Measurements from ENCODE around the gene PSTK. TPM values are rescaled to one million over a fixed set of nuclear protein-coding genes. Genes with fewer than 3 reads are reported as not detected.

PSTK gene
- total and polyA plus RNA-seq, 9 of the 15 experiments (the other 6 are each of a cell fraction or from before 2014, with no cell fraction given), result 13.2 to 49.7 (median 18.9) TPM

DNA sequence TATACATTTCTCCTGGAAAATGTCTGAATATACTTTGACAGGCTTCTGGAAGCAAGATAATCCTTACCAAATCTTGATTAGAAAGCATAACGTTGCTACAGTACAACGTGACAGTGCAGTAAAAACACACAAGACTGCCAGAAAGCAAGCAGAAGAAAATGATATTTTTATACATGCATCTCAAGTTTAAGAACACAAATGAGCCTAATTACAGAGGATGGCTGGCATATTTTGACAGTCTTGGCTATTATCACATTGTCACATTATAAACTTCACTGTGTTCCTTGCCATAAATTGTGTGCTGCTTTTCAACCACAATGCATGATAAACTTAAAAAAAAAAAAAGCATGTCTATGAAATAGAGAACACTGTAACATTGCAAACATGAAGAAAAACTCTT lies 24.1 kb downstream of the PSTK start:
- FAIRE-seq, result no peak
- no peak overlapping the region for H3K9ac ChIP-seq (ENCODE audit: insufficient read depth in 1 of 2, low read depth in 2 of 2, low read length in 2 of 2)
- no peak overlapping the region for H3K27ac ChIP-seq (ENCODE audit: extremely low read depth, low read depth, low read length)
- no TSS peak for BruUV-seq (replicated peaks)
- TF ChIP-seq DIDO1 (tag; IDR thresholded peaks at IDR 0.05; ENCODE audit: low read depth) (no peak), FOS (IDR thresholded peaks at IDR 0.05; ENCODE audit: extremely low read depth, insufficient read length) (no peak), RBM22 (IDR thresholded peaks at IDR 0.05; ENCODE audit: low read depth, low read length, poor library complexity, severe bottlenecking) (no peak), NFRKB (IDR thresholded peaks at IDR 0.05; ENCODE audit: low read depth) (no peak), PML (IDR thresholded peaks at IDR 0.05; ENCODE audit: low read length) (no peak), RBFOX2 (IDR thresholded peaks at IDR 0.05; ENCODE audit: low read depth, low read length) (no peak), ZFP1 (CRISPR knock-in tag; IDR thresholded peaks at IDR 0.05) (no peak), ZNF232 (CRISPR knock-in tag; IDR thresholded peaks at IDR 0.05) (no peak), ZNF780A (CRISPR knock-in tag; IDR thresholded peaks at IDR 0.05) (no peak), KAT7 (CRISPR knock-in tag; IDR thresholded peaks at IDR 0.05; ENCODE audit: borderline replicate concordance) (no peak), SLC30A9 (CRISPR knock-in tag; IDR thresholded peaks at IDR 0.05) (no peak), ILK (tag; IDR thresholded peaks at IDR 0.05; ENCODE audit: borderline replicate concordance, low read depth) (no peak), FUS (optimal IDR thresholded peaks at IDR 0.05; ENCODE audit: low read depth, low read length) (no peak), HLTF (IDR thresholded peaks at IDR 0.05) (no peak), TEAD4 (IDR thresholded peaks at IDR 0.05; ENCODE audit: low read length) (no peak), TEAD4 (CRISPR knock-in tag; IDR thresholded peaks at IDR 0.05; ENCODE audit: borderline replicate concordance) (no peak), ZNF23 (CRISPR knock-in tag; IDR thresholded peaks at IDR 0.05) (no peak), GABPB2 (CRISPR knock-in tag; conservative IDR thresholded peaks at IDR 0.05) (no peak), TEAD1 (CRISPR knock-in tag; IDR thresholded peaks at IDR 0.05) (no peak)
- TF ChIP-seq, protein P1, sequence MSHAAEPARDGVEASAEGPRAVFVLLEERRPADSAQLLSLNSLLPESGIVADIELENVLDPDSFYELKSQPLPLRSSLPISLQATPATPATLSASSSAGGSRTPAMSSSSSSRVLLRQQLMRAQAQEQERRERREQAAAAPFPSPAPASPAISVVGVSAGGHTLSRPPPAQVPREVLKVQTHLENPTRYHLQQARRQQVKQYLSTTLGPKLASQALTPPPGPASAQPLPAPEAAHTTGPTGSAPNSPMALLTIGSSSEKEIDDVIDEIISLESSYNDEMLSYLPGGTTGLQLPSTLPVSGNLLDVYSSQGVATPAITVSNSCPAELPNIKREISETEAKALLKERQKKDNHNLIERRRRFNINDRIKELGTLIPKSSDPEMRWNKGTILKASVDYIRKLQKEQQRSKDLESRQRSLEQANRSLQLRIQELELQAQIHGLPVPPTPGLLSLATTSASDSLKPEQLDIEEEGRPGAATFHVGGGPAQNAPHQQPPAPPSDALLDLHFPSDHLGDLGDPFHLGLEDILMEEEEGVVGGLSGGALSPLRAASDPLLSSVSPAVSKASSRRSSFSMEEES (CRISPR knock-in tag; IDR thresholded peaks at IDR 0.05), result no peak
- TF ChIP-seq, protein P2, sequence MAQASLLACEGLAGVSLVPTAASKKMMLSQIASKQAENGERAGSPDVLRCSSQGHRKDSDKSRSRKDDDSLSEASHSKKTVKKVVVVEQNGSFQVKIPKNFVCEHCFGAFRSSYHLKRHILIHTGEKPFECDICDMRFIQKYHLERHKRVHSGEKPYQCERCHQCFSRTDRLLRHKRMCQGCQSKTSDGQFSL (CRISPR knock-in tag; IDR thresholded peaks at IDR 0.05), result no peak
- TF ChIP-seq, protein P2 (tag; IDR thresholded peaks at IDR 0.05), result no peak
- no peaks in the 10 kb centered on the region for H3K9me1 ChIP-seq (ENCODE audit: control insufficient read depth, insufficient read depth, low read length)
- H3K4me1 ChIP-seq (replicated peaks in 1 of 2; ENCODE audit: control insufficient read depth in 2 of 2, insufficient read depth in 2 of 2, low read length in 2 of 2), result peaks cover 7 to 11% of the 10 kb centered on the region in 2 experiments; a peak in 4 of 5 replicates
- peaks cover 87% of the 10 kb centered on the region for H3K79me2 ChIP-seq (ENCODE audit: control insufficient read depth, insufficient read depth, low read length)
- H2AFZ ChIP-seq (ENCODE audit: low read depth, low read length), result no peak overlapping the region
- no peaks in the 10 kb centered on the region for H3K27me3 ChIP-seq (ENCODE audit: control insufficient read depth in 2 of 2, insufficient read depth in 2 of 2, low read length in 2 of 2)
- no peak overlapping the region for H3K4me3 ChIP-seq
- POLR2A ChIA-PET, result no interaction called here
- peaks cover 19% of the 10 kb centered on the region for H3K36me3 ChIP-seq (ENCODE audit: control insufficient read depth, insufficient read depth, low read length)
- H4K20me1 ChIP-seq (replicated peaks; ENCODE audit: control insufficient read depth, insufficient read depth, low read length), result no peaks in the 10 kb centered on the region
- ATAC-seq, result no peak
- CTCF ChIA-PET (ENCODE audit: low intra/inter-chr PET ratio), result no interaction called here
- DNase-seq (ENCODE audit: extremely low read depth in 1 of 4, low spot score in 3 of 4), result no peak
- WGBS (ENCODE audit: insufficient coverage, low coverage, missing lambda C conversion rate), result 8% methylated on average over 2 of the region's 2 CpGs
- in situ Hi-C loops (cut with MboI), result no loop called here
- no peaks in the 10 kb centered on the region for H3K9me3 ChIP-seq (replicated peaks; ENCODE audit: control insufficient read depth, insufficient read depth, low read depth, low read length)
- intact Hi-C loops (cut with micrococcal nuclease), result no loop called here
- no peak overlapping the region for H3K4me2 ChIP-seq (ENCODE audit: insufficient read depth, low read length)

Data from K562 (cell line).